Muscle of leg (tissue), 16 donors: Measurements from ENCODE around the gene ACP6. TPM values are rescaled to one million over a fixed set of nuclear protein-coding genes. Genes with fewer than 3 reads are reported as not detected.
A peak's percentile ranks its signal among the peaks of the same experiment; 100 is the strongest.

Experiments
- DNase-seq: peaks from one replicate; pipeline ENCODE4 v3.0.0; 2013
- H3K27ac ChIP-seq: one replicate; pipeline ENCODE4 v1.5.1; 2013; ENCODE audit warnings: mild to moderate bottlenecking, low read length, control low read depth
- H3K27me3 ChIP-seq: one replicate; pipeline ENCODE4 v1.6.1; 2013; ENCODE audit warnings: low read length; ENCODE audit not compliant: control insufficient read depth, insufficient read depth
- H3K36me3 ChIP-seq: one replicate; pipeline ENCODE4 v1.6.1; 2013; ENCODE audit warnings: low read length; ENCODE audit not compliant: control insufficient read depth, insufficient read depth
- H3K4me1 ChIP-seq: one replicate; pipeline ENCODE4 v1.6.1; 2013; ENCODE audit warnings: low read length; ENCODE audit not compliant: control insufficient read depth, insufficient read depth
- H3K4me3 ChIP-seq: one replicate; pipeline ENCODE4 v1.5.1; 2013; ENCODE audit warnings: low read length, control low read depth
- H3K9me3 ChIP-seq: replicated peaks from 2 replicates; pipeline ENCODE4 v1.6.1; 2013; ENCODE audit warnings: low read depth, low read length; ENCODE audit not compliant: control insufficient read depth
- WGBS: methylation state at CpG from one replicate; pipeline ENCODE4 v1.1.5; 2013; ENCODE audit warnings: missing lambda C conversion rate; ENCODE audit not compliant: insufficient coverage; 5-methylcytosine and 5-hydroxymethylcytosine counted together
- long read RNA-seq, 11 donors: transcript quantifications; one replicate each; lab custom pipeline, GENCODE V29; 2026
- polyA plus RNA-seq, 8 donors: library from polyadenylated mRNA; unstranded; fragments of 120-200 nt; gene quantifications; one replicate each; pipeline versions ENCODE4 v1.2.1 to v1.2.3, GENCODE V29; 2013; ENCODE audit warnings: inconsistent platforms in 1 of 8, low replicate concordance in 1 of 8; ENCODE audit not compliant: insufficient read length in 8 of 8, insufficient read depth in 1 of 8
- total RNA-seq: library from RNA; stranded (reverse); fragments of 120-200 nt; gene quantifications from one replicate; pipeline ENCODE4 v1.2.4, GENCODE V29; 2013

The ACP6 gene
- total RNA-seq (7.1 TPM), polyA plus RNA-seq (10 to 100 TPM in 1 of 8 donors, 1 to 10 TPM in 7; 5.0 to 10.3 (median 7.7) TPM)
- long read RNA-seq, donor 1: 0 reads
- long read RNA-seq, donor 2, partial matches to known transcripts: 0 of 1 reads
- long read RNA-seq, donor 2, other reads (novel, unspliced or antisense): 0 of 1 reads
- long read RNA-seq, donor 3, full-length matches to known transcripts: 1 of 1 reads
- long read RNA-seq, donor 3, partial matches to known transcripts: 0 of 1 reads
- long read RNA-seq, donor 3, other reads (novel, unspliced or antisense): 0 of 1 reads
- long read RNA-seq, donor 4, full-length matches to known transcripts: 2 of 2 reads
- long read RNA-seq, donor 4, partial matches to known transcripts: 0 of 2 reads
- long read RNA-seq, donor 4, other reads (novel, unspliced or antisense): 0 of 2 reads
- long read RNA-seq, donor 5, full-length matches to known transcripts: 4 of 4 reads
- long read RNA-seq, donor 5, partial matches to known transcripts: 0 of 4 reads
- long read RNA-seq, donor 5, other reads (novel, unspliced or antisense): 0 of 4 reads
- long read RNA-seq, donor 6, full-length matches to known transcripts: 2 of 2 reads
- long read RNA-seq, donor 6, partial matches to known transcripts: 0 of 2 reads
- long read RNA-seq, donor 6, other reads (novel, unspliced or antisense): 0 of 2 reads
- long read RNA-seq, donor 7: 0 reads
- long read RNA-seq, donor 8, full-length matches to known transcripts: 2 of 2 reads
- long read RNA-seq, donor 8, partial matches to known transcripts: 0 of 2 reads
- long read RNA-seq, donor 8, other reads (novel, unspliced or antisense): 0 of 2 reads
- long read RNA-seq, donor 9: 0 reads
- long read RNA-seq, donor 10, full-length matches to known transcripts: 3 of 3 reads
- long read RNA-seq, donor 10, partial matches to known transcripts: 0 of 3 reads
- long read RNA-seq, donor 10, other reads (novel, unspliced or antisense): 0 of 3 reads
- long read RNA-seq, donor 11: 0 reads

GRCh38 chr1:147670319-147671001 is at the start of gene ACP6:
ACP6 (minus strand) TSS chr1:147670524; CDS start chr1:147670048, 476 bp downstream.
- Histone ChIP-seq H3K4me1 (peaks cover 7% of the 10 kb centered on the region), H3K27ac (peak within 1 kb of the TSS; percentile 76), H3K36me3 (no peaks in the 10 kb centered on the region), H3K4me3 (peak within 1 kb of the TSS; percentile 82), H3K9me3 (no peaks in the 10 kb centered on the region), H3K27me3 (no peaks in the 10 kb centered on the region)
- DNase-seq: peak; percentile 98
- WGBS: under 1% methylated on average over 22 of the region's 36 CpGs

- no CpG with 5 or more reads among the region's 7 CpGs for WGBS
- peaks cover 3% of the 10 kb centered on the region for H3K27me3 ChIP-seq
- H3K9me3 ChIP-seq: no peaks in the 10 kb centered on the region
Measured at GRCh38 chr1:147719711-147720225, 49.4 kb upstream of the ACP6 start.

DNA sequence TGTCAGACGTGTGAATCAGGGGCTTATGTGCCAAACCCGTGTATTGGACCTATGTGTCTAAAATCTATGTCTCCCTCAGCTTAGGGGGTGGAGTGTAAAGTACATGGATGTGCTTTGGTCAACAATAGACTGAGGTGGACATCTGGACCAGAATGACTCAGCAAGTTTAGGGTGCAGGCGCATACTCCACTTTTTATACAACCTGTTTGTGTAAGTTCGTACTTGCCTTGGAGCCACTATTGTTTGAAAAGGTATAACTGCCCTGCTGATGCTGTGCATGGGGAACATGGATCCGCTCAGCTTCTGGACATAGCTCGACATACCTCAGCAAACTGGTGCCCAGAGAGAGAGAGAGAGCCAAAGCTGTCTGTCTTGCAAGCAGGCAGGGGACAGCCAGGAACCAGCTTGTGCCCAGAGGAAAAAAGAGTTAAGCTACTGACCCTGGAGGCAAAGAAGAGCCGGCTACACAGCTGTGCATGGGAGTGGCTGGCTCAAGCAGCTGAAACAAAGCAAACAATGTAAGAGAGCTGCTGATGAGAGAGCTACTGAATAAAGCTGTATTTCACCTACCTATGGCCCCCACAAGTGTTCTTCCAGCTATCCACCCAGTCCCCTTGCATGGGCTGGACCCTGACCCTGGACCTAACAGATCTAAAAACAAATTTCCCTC is 48.8 kb upstream of the ACP6 start:
- WGBS: 95% methylated on average over 4 of the region's 7 CpGs
- Histone ChIP-seq H3K4me1 (peaks cover 19% of the 10 kb centered on the region), H3K4me3 (no peak overlapping the region), H3K27me3 (peaks cover 3% of the 10 kb centered on the region), H3K9me3 (no peaks in the 10 kb centered on the region), H3K36me3 (no peaks in the 10 kb centered on the region), H3K27ac (no peak overlapping the region)
- no peak for DNase-seq

More at GRCh38 chr1:147719711-147720225, 49.4 kb upstream of the ACP6 start:
- Histone ChIP-seq H3K4me3 (no peak overlapping the region), H3K27ac (no peak overlapping the region), H3K36me3 (no peaks in the 10 kb centered on the region), H3K4me1 (peaks cover 19% of the 10 kb centered on the region)
- no peak for DNase-seq

- no peaks in the 10 kb centered on the region for H3K36me3 ChIP-seq
- no peak overlapping the region for H3K4me3 ChIP-seq
- peak; percentile 15 for DNase-seq
- H3K27ac ChIP-seq: no peak overlapping the region
- 54% methylated on average over 3 of the region's 4 CpGs for WGBS
- H3K9me3 ChIP-seq: no peaks in the 10 kb centered on the region
- H3K27me3 ChIP-seq: peaks cover 3% of the 10 kb centered on the region
- H3K4me1 ChIP-seq: peaks cover 19% of the 10 kb centered on the region
Measured at GRCh38 chr1:147717706-147718097, 47.4 kb upstream of the ACP6 start.

DNA sequence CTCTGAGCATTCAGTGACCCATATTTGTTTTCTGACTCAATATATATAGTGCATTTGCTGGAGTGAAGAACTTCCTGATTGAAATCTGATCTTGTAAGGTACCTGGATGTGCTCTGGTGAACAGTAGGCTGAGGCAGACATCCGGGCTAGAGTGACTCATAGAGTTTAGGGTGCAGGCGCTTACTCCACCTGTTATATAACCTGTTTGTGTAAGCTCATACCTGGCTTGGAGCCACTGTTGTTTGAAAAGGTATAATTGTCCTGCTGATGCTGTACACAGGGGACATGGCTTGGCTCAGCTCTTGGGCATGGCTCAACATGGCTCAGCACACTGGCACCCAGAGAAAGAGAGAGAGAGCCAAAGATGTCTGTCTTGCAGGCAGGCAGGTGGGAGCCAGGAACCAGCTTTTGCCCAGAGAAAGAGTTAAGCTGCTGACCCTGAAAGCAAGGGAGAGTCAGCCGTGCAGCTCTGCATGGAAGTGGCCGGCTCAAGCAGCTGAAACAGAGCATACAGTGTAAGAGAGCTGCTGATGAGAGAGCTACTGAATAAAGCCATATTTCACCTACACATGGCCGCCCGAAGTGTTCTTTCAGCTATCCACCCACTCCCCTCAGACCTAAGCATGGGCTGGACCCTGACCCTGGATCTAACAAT is 46.9 kb upstream of the ACP6 start:
- H3K27me3 ChIP-seq: peaks cover 3% of the 10 kb centered on the region
- no peak for DNase-seq

DNA sequence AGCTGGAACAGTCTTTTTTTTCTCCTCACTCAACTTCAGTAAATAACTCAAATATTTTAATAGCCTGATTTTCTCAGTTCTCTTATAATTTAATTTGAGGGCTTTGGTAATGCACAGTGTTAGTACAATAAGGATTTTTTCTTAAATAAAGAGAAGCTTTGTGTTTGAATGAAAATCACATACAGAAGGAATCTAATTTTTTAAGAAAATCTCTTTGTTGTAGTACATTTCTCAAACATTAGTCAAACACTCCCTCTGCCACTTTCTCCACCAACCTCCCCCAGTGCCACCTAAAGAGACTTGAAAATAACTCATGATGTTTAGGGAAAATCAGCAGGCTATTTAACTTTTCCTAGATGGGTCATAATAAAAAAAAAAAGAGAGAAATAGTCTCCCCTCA is 42.3 kb upstream of the ACP6 start:
- Histone ChIP-seq H3K36me3 (no peaks in the 10 kb centered on the region), H3K4me3 (no peak overlapping the region), H3K27ac (no peak overlapping the region), H3K4me1 (peaks cover 4% of the 10 kb centered on the region), H3K27me3 (no peaks in the 10 kb centered on the region), H3K9me3 (no peaks in the 10 kb centered on the region)
- no peak for DNase-seq

More for the DNA sequence above, 46.9 kb upstream of the ACP6 start:
- H3K4me1 ChIP-seq: peaks cover 19% of the 10 kb centered on the region
- H3K36me3 ChIP-seq: no peaks in the 10 kb centered on the region
- H3K27ac ChIP-seq: no peak overlapping the region
- WGBS: no CpG with 5 or more reads among the region's 6 CpGs
- H3K9me3 ChIP-seq: no peaks in the 10 kb centered on the region
- no peak overlapping the region for H3K4me3 ChIP-seq

- H3K27me3 ChIP-seq: peaks cover 4% of the 10 kb centered on the region
- no peaks in the 10 kb centered on the region for H3K9me3 ChIP-seq
- no peak overlapping the region for H3K27ac ChIP-seq
- no peak overlapping the region for H3K4me3 ChIP-seq
- H3K36me3 ChIP-seq: no peaks in the 10 kb centered on the region
- DNase-seq: peak; percentile 68
- H3K4me1 ChIP-seq: peaks cover 3% of the 10 kb centered on the region
- WGBS: 91% methylated on average over 5 of the region's 10 CpGs
Measured at GRCh38 chr1:147700042-147701006, 30.0 kb upstream of the ACP6 start.

- Histone ChIP-seq H3K4me3 (no peak overlapping the region), H3K9me3 (no peaks in the 10 kb centered on the region), H3K27me3 (peaks cover 4% of the 10 kb centered on the region), H3K27ac (no peak overlapping the region), H3K4me1 (peaks cover 3% of the 10 kb centered on the region), H3K36me3 (no peaks in the 10 kb centered on the region)
- no peak for DNase-seq
- WGBS: 70% methylated on average over 2 of the region's 3 CpGs
Measured at GRCh38 chr1:147699686-147700041, 29.3 kb upstream of the ACP6 start.
